Left lung (tissue), 10 donors: ENCODE data around the gene EMP3. TPM values are rescaled to one million over a fixed set of nuclear protein-coding genes. Genes with fewer than 3 reads are reported as not detected.
"Not testable (repeated sequence)": the region's sequence is repeated elsewhere in the genome, so short reads cannot be mapped to it uniquely, and the experiment has no call there.

Source experiments
- ATAC-seq: fragments of 200-7000 bp; cut with Tn5 transposase; one replicate; pipeline ENCODE4 v1.9.1; 2020; ENCODE audit warnings: moderate library complexity
- DNase-seq, 4 donors: peaks; one replicate each; pipeline ENCODE4 v3.0.0-alpha.2; 2013 to 2020
- H3K27ac ChIP-seq, 2 donors: fragments of 200-600 bp; sonication (generic) in 1 of 2; one replicate each; pipeline versions ENCODE4 v1.5.0 to v1.8.0; 2020 to 2021
- H3K27me3 ChIP-seq, 2 donors: fragments of 200-600 bp; sonication (generic) in 1 of 2; one replicate each; pipeline versions ENCODE4 v1.5.0 to v1.8.0; 2020 to 2021
- H3K36me3 ChIP-seq, 2 donors: fragments of 200-600 bp; sonication (generic) in 1 of 2; one replicate each; pipeline versions ENCODE4 v1.5.0 to v1.8.0; 2020 to 2021
- H3K4me1 ChIP-seq, 2 donors: fragments of 200-600 bp; one replicate each; pipeline ENCODE4 v1.8.0; 2021
- H3K4me3 ChIP-seq, 2 donors: fragments of 200-600 bp; sonication (generic) in 1 of 2; one replicate each; pipeline versions ENCODE4 v1.5.0 to v1.8.0; 2020 to 2021; ENCODE audit warnings: mild to moderate bottlenecking in 1 of 2
- H3K9me3 ChIP-seq, 2 donors: fragments of 200-600 bp; sonication (generic) in 1 of 2; one replicate each; pipeline versions ENCODE4 v1.5.0 to v1.8.0; 2020 to 2021
- CTCF ChIP-seq, 2 donors: fragments of 200-600 bp; sonication (generic) in 1 of 2; IDR thresholded peaks; one replicate each; pipeline versions ENCODE4 v1.5.0 to v1.8.0; 2021; ENCODE audit warnings: antibody characterized with exemption in 2 of 2
- intact Hi-C, 2 donors: fragments of 100-400 bp; cut with DNase I; formaldehyde crosslinking; loops; one replicate each; pipeline versions ENCODE4 v1.11.2 to v1.14.2; 2022
- polyA plus RNA-seq, 6 donors: library from polyadenylated mRNA; unstranded; fragments of 120-200 nt; gene quantifications; one replicate each; pipeline ENCODE4 v1.2.1, GENCODE V29; 2013; ENCODE audit not compliant: insufficient read length in 6 of 6
- total RNA-seq, 2 donors: library from RNA; stranded (reverse); fragmentation: NEBNext Ultra II Directional; extraction: Animal tissue kit (Norgen Biotek cat#: 25700); gene quantifications; one replicate each; pipeline ENCODE4 v1.2.1, GENCODE V29; 2021
- donor health status: DM: no; HTN: yes; CAD: no.
- donor health status: DM: no; HTN: no; CAD: no.

Gene EMP3
- total and polyA plus RNA-seq, 8 donors: 102 to 320 (median 110) TPM

- DNase-seq (no peak), ATAC-seq (no peak)
- no peak for TF ChIP-seq CTCF (IDR thresholded peaks at IDR 0.05)
Measured at GRCh38 chr19:48368936-48369335, 43.6 kb downstream of the EMP3 start.

GRCh38 chr19:48370955-48371354, 45.6 kb downstream of the EMP3 start:
- H3K36me3 ChIP-seq: no peaks in the 10 kb centered on the region
- H3K4me3 ChIP-seq: no peak overlapping the region
- intact Hi-C loops: no loop called here
- no peaks in the 10 kb centered on the region for H3K9me3 ChIP-seq
- no peak for DNase-seq
- no peak for ATAC-seq
- H3K27me3 ChIP-seq: no peaks in the 10 kb centered on the region
- no peak overlapping the region for H3K27ac ChIP-seq
- no peak for TF ChIP-seq CTCF (IDR thresholded peaks at IDR 0.05)
- no peaks in the 10 kb centered on the region for H3K4me1 ChIP-seq

More at GRCh38 chr19:48368936-48369335, 43.6 kb downstream of the EMP3 start:
- Histone ChIP-seq H3K4me3 (no peak overlapping the region), H3K27me3 (no peaks in the 10 kb centered on the region), H3K4me1 (peaks cover 0 to 6% of the 10 kb centered on the region in 2 donors), H3K36me3 (no peaks in the 10 kb centered on the region), H3K27ac (no peak overlapping the region), H3K9me3 (no peaks in the 10 kb centered on the region)
- intact Hi-C loops: no loop called here

GRCh38 chr19:48371367-48371766, 46.0 kb downstream of the EMP3 start:
- Histone ChIP-seq H3K4me1 (no peaks in the 10 kb centered on the region), H3K27ac (no peak overlapping the region), H3K9me3 (no peaks in the 10 kb centered on the region), H3K4me3 (no peak overlapping the region), H3K36me3 (no peaks in the 10 kb centered on the region), H3K27me3 (no peaks in the 10 kb centered on the region)
- DNase-seq (no peak), ATAC-seq (no peak)
- TF ChIP-seq CTCF (IDR thresholded peaks at IDR 0.05): no peak
- intact Hi-C loops: no loop called here

- H3K4me3 ChIP-seq, H3K4me1 ChIP-seq, ATAC-seq, H3K27ac ChIP-seq, intact Hi-C loops, DNase-seq, H3K36me3 ChIP-seq, H3K9me3 ChIP-seq, H3K27me3 ChIP-seq: not testable (repeated sequence)
Measured at GRCh38 chr19:48371771-48372170, 46.4 kb downstream of the EMP3 start.

- Histone ChIP-seq H3K27ac (no peak overlapping the region), H3K9me3 (no peaks in the 10 kb centered on the region), H3K4me1 (no peaks in the 10 kb centered on the region), H3K27me3 (no peaks in the 10 kb centered on the region), H3K36me3 (no peaks in the 10 kb centered on the region), H3K4me3 (no peak overlapping the region)
- TF ChIP-seq CTCF (IDR thresholded peaks at IDR 0.05): no peak
- no peak for ATAC-seq
- intact Hi-C loops: no loop called here
- DNase-seq: no peak
Measured at GRCh38 chr19:48372904-48373303, 47.6 kb downstream of the EMP3 start.

- ATAC-seq (no peak), DNase-seq (no peak)
- intact Hi-C loops: no loop called here
- H3K27me3 ChIP-seq: no peaks in the 10 kb centered on the region
- H3K36me3 ChIP-seq: no peaks in the 10 kb centered on the region
- no peak overlapping the region for H3K4me3 ChIP-seq
- peaks cover 0 to 6% of the 10 kb centered on the region in 2 donors for H3K4me1 ChIP-seq
- TF ChIP-seq CTCF (IDR thresholded peaks at IDR 0.05): no peak
- no peaks in the 10 kb centered on the region for H3K9me3 ChIP-seq
- H3K27ac ChIP-seq: no peak overlapping the region
Measured at GRCh38 chr19:48373567-48373966, 48.2 kb downstream of the EMP3 start.
